ENCODE measurements around the gene GMDS. TPM values are rescaled to one million over a fixed set of nuclear protein-coding genes. Genes with fewer than 3 reads are reported as not detected.

The GMDS gene
- total and polyA plus RNA-seq, 2 of the 8 experiments (the other 6 are each of a cell fraction or from before 2014, with no cell fraction given): 16.8 to 50.0 TPM

GRCh38 chr6:1987640-1988039 is 257.8 kb downstream of the GMDS start:
- Histone ChIP-seq H2BK5ac (ENCODE audit: low read depth, low read length) (no peak overlapping the region), H3K79me2 (ENCODE audit: control insufficient read depth in 1 of 2, insufficient read depth in 2 of 2, low read length in 2 of 2) (no peaks in the 10 kb centered on the region), H3K4ac (replicated peaks; ENCODE audit: insufficient read length, low read depth, low read length) (no peak overlapping the region), H4K8ac (ENCODE audit: extremely low read depth, insufficient read depth, low read length) (no peak overlapping the region), H3K4me2 (ENCODE audit: insufficient read depth in 1 of 2, low read depth in 2 of 2, low read length in 2 of 2) (no peak overlapping the region), H3K4me1 (replicated peaks in 1 of 4; ENCODE audit: control insufficient read depth in 3 of 4, insufficient read depth in 4 of 4, low read length in 3 of 4) (no peaks in the 10 kb centered on the region), H4K91ac (replicated peaks; ENCODE audit: insufficient read length, low read length) (no peak overlapping the region), H3K9me3 (ENCODE audit: insufficient read depth in 2 of 2, low read depth in 1 of 2, low read length in 1 of 2) (no peaks in the 10 kb centered on the region), H3K23ac (ENCODE audit: insufficient read length) (no peak overlapping the region), H3K27me3 (replicated peaks in 1 of 4; ENCODE audit: control insufficient read depth in 3 of 4, extremely low read depth in 1 of 4, insufficient read depth in 3 of 4, low read length in 3 of 4) (no peaks in the 10 kb centered on the region), H2AK5ac (ENCODE audit: low read depth, low read length) (no peak overlapping the region), H3K14ac (ENCODE audit: insufficient read length) (no peak overlapping the region), H4K5ac (ENCODE audit: insufficient read length, low read depth, low read length) (no peak overlapping the region), H2BK20ac (ENCODE audit: low read length) (no peak overlapping the region), H3K9ac (replicated peaks in 1 of 4; ENCODE audit: extremely low read depth in 1 of 4, low read depth in 3 of 4, low read length in 3 of 4) (no peak overlapping the region), H3K18ac (ENCODE audit: extremely low read depth, low read length) (no peak overlapping the region), H3K27ac (ENCODE audit: low read depth, low read length) (no peak overlapping the region), H3K56ac (replicated peaks; ENCODE audit: insufficient read length, low read depth, low read length) (no peak overlapping the region), H2BK12ac (ENCODE audit: low read depth, low read length) (no peak overlapping the region), H3K79me1 (ENCODE audit: low read depth, low read length) (no peaks in the 10 kb centered on the region; the same call in 1 of the 2 replicates), H3K23me2 (ENCODE audit: low read depth, low read length) (no peaks in the 10 kb centered on the region; the same call in 1 of the 2 replicates), H2BK15ac (ENCODE audit: low read length) (no peak overlapping the region), H2AFZ (ENCODE audit: low read length) (no peak overlapping the region), H3K4me3 (ENCODE audit: extremely low read depth in 1 of 4, insufficient read depth in 2 of 4, low read depth in 3 of 4, low read length in 4 of 4) (no peak overlapping the region), H4K20me1 (replicated peaks in 1 of 2; ENCODE audit: control insufficient read depth in 1 of 2, insufficient read depth in 2 of 2, low read length in 2 of 2) (no peaks in the 10 kb centered on the region), H3K36me3 (ENCODE audit: control insufficient read depth in 2 of 4, insufficient read depth in 4 of 4, low read length in 3 of 4) (no peaks in the 10 kb centered on the region), H2BK120ac (replicated peaks; ENCODE audit: low read depth, low read length) (no peak overlapping the region)
- ChIA-PET CTCF (ENCODE audit: partially characterized antibody) (interaction anchor here (1.2 kb wide), 1 partner anchor 288 kb away, joined by 3 read pairs; no protein-coding TSS in a partner anchor), POLR2A (ENCODE audit: partially characterized antibody) (no interaction called here)
- FAIRE-seq (no peak), DNase-seq (ENCODE audit: low read depth in 1 of 2, low spot score in 2 of 2) (no peak)
- 94% methylated on average over 2 of the region's 2 CpGs; no CpG with 5 or more reads in 1 of the 2 experiments for WGBS, 2 experiments (ENCODE audit: extremely low coverage in 1 of 2, insufficient coverage in 1 of 2, insufficient read length in 1 of 2, insufficient replicate concordance in 2 of 2, low coverage in 1 of 2, low lambda C conversion rate in 2 of 2, missing lambda C conversion rate in 1 of 2)
- TF ChIP-seq MAFK (IDR thresholded peaks at IDR 0.05; ENCODE audit: low read depth, low read length) (no peak), CBX8 (IDR thresholded peaks at IDR 0.05; ENCODE audit: borderline replicate concordance, low read depth, low read length) (no peak), TCF12 (IDR thresholded peaks at IDR 0.05; ENCODE audit: low read depth, low read length) (no peak), ASH2L (IDR thresholded peaks at IDR 0.05; ENCODE audit: low read length) (no peak), RXRA (IDR thresholded peaks at IDR 0.05; ENCODE audit: insufficient read depth, low read depth, low read length) (no peak), HDAC6 (IDR thresholded peaks at IDR 0.05; ENCODE audit: low read depth, low read length) (no peak), CHD2 (IDR thresholded peaks at IDR 0.05; ENCODE audit: low read length) (no peak), FOSL1 (IDR thresholded peaks at IDR 0.05; ENCODE audit: insufficient read depth, low read depth, low read length) (no peak), TAF1 (IDR thresholded peaks at IDR 0.05; ENCODE audit: low read depth, low read length) (no peak), E2F6 (IDR thresholded peaks at IDR 0.05) (no peak)
